ENCODE results near the gene NUDT13.

- TF ChIP-seq, protein P1, sequence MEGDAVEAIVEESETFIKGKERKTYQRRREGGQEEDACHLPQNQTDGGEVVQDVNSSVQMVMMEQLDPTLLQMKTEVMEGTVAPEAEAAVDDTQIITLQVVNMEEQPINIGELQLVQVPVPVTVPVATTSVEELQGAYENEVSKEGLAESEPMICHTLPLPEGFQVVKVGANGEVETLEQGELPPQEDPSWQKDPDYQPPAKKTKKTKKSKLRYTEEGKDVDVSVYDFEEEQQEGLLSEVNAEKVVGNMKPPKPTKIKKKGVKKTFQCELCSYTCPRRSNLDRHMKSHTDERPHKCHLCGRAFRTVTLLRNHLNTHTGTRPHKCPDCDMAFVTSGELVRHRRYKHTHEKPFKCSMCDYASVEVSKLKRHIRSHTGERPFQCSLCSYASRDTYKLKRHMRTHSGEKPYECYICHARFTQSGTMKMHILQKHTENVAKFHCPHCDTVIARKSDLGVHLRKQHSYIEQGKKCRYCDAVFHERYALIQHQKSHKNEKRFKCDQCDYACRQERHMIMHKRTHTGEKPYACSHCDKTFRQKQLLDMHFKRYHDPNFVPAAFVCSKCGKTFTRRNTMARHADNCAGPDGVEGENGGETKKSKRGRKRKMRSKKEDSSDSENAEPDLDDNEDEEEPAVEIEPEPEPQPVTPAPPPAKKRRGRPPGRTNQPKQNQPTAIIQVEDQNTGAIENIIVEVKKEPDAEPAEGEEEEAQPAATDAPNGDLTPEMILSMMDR (conservative IDR thresholded peaks at IDR 0.05; ENCODE audit: low read depth, low read length): no peak
- TF ChIP-seq BHLHE40 (IDR thresholded peaks at IDR 0.05; ENCODE audit: low read depth, low read length) (no peak), MAFK (IDR thresholded peaks at IDR 0.05; ENCODE audit: low read depth, low read length) (no peak), RAD21 (IDR thresholded peaks at IDR 0.05; ENCODE audit: low read length) (no peak), POLR2A (IDR thresholded peaks at IDR 0.05; ENCODE audit: low read depth, low read length) (no peak), MAZ (IDR thresholded peaks at IDR 0.05; ENCODE audit: borderline replicate concordance, low read depth, low read length) (no peak), SMC3 (IDR thresholded peaks at IDR 0.05; ENCODE audit: low read depth, low read length) (no peak), CEBPB (IDR thresholded peaks at IDR 0.05; ENCODE audit: low read depth, low read length) (no peak)
Observed at GRCh38 chr10:73073627-73074026, 36.6 kb upstream of the NUDT13 start.
